ENCODE measurements around the gene ZNF92. TPM values are rescaled to one million over a fixed set of nuclear protein-coding genes. Genes with fewer than 3 reads are reported as not detected.
"Not testable (repeated sequence)": the region's sequence is repeated elsewhere in the genome, so short reads cannot be mapped to it uniquely, and the experiment has no call there.

Gene ZNF92
- total RNA-seq, 1 donor, result 59.1 TPM

- H3K4me3 ChIP-seq (ENCODE audit: low read length), result no peak overlapping the region
- no peaks in the 10 kb centered on the region for H3K9me3 ChIP-seq (ENCODE audit: low read depth, low read length)
- H3K27me3 ChIP-seq (ENCODE audit: insufficient read depth, low read length), result no peaks in the 10 kb centered on the region
- no peaks in the 10 kb centered on the region for H3K4me1 ChIP-seq (ENCODE audit: insufficient read depth, low read length)
Observed at GRCh38 chr7:65444899-65445823, 71.5 kb downstream of the ZNF92 start.

DNA sequence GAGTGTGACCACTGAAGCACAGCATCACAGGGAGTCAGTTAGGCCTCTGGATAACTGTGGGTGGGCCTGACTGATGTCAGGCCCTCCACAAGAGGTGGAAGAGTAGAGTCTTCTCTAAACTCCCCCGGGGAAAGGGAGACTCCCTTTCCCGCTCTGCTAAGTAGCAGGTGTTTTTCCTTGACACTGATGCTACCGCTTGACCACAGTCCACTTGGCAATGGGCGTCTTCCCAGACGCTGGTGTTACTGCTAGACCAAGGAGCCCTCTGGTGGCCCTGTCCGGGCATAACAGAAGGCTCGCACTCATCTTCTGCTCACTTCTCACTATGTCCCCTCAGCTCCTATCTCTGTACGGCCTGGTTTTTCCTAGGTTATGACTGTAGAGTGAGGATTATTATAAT is 73.4 kb downstream of the ZNF92 start:
- H3K4me3 ChIP-seq (ENCODE audit: low read length); H3K9me3 ChIP-seq (ENCODE audit: low read depth, low read length); H3K4me1 ChIP-seq (ENCODE audit: insufficient read depth, low read length); H3K27me3 ChIP-seq (ENCODE audit: insufficient read depth, low read length): not testable (repeated sequence)

DNA sequence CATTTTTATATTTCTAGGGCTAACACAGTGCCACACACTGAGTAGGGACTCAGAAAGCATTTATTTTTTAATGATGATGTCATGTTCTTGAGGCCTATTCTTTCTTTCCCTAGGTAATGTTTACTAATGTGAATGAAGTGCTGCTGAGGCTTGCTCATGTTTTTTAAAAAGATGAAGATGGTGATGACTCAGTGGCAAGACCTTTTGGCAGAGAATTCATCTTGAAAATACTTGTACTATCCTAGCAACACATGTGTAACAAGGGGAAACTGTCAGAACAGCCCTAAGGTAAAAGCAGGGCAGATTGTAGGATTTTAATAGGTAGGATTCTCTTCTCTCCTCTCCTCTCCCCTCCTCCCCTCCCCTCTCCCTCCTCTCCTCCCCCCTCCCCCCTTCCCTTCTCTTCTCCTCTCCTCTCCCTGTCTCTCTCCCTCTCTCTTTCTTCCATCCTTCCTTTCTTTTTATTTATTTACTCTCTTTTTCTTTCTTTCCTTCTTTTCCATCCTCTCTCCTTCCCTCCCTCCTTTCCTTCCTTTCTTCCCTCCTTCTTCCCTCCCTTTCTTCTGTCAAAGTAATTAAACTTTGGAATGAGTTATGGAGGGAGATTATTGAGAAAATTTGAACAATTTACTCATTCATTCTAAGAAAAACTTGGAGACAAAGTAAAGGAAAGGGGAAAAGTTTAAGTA is 75.3 kb downstream of the ZNF92 start:
- Histone ChIP-seq H3K27me3 (ENCODE audit: insufficient read depth, low read length) (no peaks in the 10 kb centered on the region), H3K4me3 (ENCODE audit: low read length) (no peak overlapping the region), H3K4me1 (ENCODE audit: insufficient read depth, low read length) (no peaks in the 10 kb centered on the region), H3K9me3 (ENCODE audit: low read depth, low read length) (no peaks in the 10 kb centered on the region)

DNA sequence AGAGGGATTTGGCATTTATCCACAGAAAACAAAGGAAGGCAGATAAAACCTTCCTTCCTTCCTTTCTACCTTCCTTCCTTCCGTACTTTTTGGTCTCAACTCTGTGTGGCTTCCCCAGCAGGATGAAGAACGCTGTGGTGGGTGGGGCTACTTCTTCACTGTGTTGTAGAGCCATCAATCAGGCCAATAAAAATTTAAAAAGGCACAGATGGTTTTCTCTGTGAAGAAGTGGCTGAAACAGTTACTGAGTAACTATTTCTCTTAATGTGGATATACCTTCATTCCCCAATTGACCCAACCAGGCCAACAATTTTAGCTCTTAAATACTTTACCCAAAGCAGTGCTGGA is 75.8 kb downstream of the ZNF92 start:
- no peaks in the 10 kb centered on the region for H3K9me3 ChIP-seq (ENCODE audit: low read depth, low read length)
- no peaks in the 10 kb centered on the region for H3K4me1 ChIP-seq (ENCODE audit: insufficient read depth, low read length)
- no peaks in the 10 kb centered on the region for H3K27me3 ChIP-seq (ENCODE audit: insufficient read depth, low read length)
- H3K4me3 ChIP-seq (ENCODE audit: low read length), result no peak overlapping the region

Data from mononuclear cell (primary cell).